IPS-15b (cell line): ENCODE results near the gene CLIP2.
A peak's percentile ranks its signal among the peaks of the same experiment; 100 is the strongest.
"Not testable (repeated sequence)": the region's sequence is repeated elsewhere in the genome, so short reads cannot be mapped to it uniquely, and the experiment has no call there.

ENCODE experiments used
- H3K27me3 ChIP-seq: one replicate; pipeline ENCODE4 v1.6.1; 2013; ENCODE audit warnings: low read length; ENCODE audit not compliant: control insufficient read depth, insufficient read depth
- H3K36me3 ChIP-seq: one replicate; pipeline ENCODE4 v1.6.1; 2013; ENCODE audit warnings: low read length; ENCODE audit not compliant: control insufficient read depth, insufficient read depth
- H3K4me1 ChIP-seq: one replicate; pipeline ENCODE4 v1.6.1; 2013; ENCODE audit warnings: mild to moderate bottlenecking, low read length; ENCODE audit not compliant: control insufficient read depth, insufficient read depth
- H3K4me3 ChIP-seq: one replicate; pipeline ENCODE4 v1.5.1; 2013; ENCODE audit warnings: low read depth, low read length
- H3K9ac ChIP-seq: one replicate; pipeline ENCODE4 v1.6.1; 2013; ENCODE audit warnings: low read depth, mild to moderate bottlenecking, low read length
- H3K9me3 ChIP-seq: one replicate; pipeline ENCODE4 v1.6.1; 2013; ENCODE audit warnings: mild to moderate bottlenecking, low read length; ENCODE audit not compliant: control insufficient read depth, insufficient read depth

Gene CLIP2

DNA sequence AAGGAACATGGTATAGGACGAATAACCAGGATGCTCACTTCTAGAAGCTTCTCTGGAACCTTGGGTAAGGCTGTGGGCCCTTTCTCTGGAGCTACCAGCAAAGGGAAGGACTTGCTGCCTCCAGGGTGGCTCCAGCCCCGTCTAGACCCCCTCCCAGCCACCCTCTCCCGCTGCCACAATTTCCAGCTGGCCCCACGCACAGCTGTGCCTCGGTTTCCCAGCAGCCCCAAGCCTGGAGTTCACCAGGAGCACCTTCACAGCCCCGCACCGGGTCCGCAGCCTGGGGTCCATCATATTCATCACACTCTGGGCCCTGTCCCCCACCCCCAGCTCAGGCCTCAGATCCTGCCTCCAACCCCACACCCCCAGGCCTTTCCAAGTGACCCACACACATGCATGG, 128.9 kb downstream of the CLIP2 start:
- H3K36me3 ChIP-seq, result no peaks in the 10 kb centered on the region
- H3K4me3 ChIP-seq, result no peak overlapping the region
- H3K27me3 ChIP-seq, result no peaks in the 10 kb centered on the region
- H3K9ac ChIP-seq, result no peak overlapping the region
- H3K9me3 ChIP-seq, result no peaks in the 10 kb centered on the region
- no peaks in the 10 kb centered on the region for H3K4me1 ChIP-seq

DNA sequence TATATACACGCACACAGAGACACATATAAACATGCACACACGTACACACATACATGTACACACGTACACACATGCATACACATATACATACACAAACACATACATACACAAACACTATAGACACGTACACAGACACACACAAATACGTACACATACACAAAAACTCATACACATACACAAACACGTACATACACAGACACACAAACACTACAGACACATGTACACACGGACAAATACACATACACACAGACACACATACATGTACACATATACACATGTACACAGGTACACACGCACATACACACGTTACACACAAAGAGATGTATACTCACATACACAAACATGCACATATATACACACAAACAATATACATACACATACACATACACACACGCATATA, 129.3 kb downstream of the CLIP2 start:
- Histone ChIP-seq H3K27me3 (no peaks in the 10 kb centered on the region), H3K9me3 (no peaks in the 10 kb centered on the region), H3K9ac (no peak overlapping the region), H3K4me1 (no peaks in the 10 kb centered on the region), H3K4me3 (no peak overlapping the region), H3K36me3 (no peaks in the 10 kb centered on the region)

- H3K27me3 ChIP-seq, H3K36me3 ChIP-seq, H3K9ac ChIP-seq, H3K4me3 ChIP-seq, H3K4me1 ChIP-seq, H3K9me3 ChIP-seq: not testable (repeated sequence)
These were observed 130.0 kb downstream of the CLIP2 start for GRCh38 chr7:74419232-74419631.

DNA sequence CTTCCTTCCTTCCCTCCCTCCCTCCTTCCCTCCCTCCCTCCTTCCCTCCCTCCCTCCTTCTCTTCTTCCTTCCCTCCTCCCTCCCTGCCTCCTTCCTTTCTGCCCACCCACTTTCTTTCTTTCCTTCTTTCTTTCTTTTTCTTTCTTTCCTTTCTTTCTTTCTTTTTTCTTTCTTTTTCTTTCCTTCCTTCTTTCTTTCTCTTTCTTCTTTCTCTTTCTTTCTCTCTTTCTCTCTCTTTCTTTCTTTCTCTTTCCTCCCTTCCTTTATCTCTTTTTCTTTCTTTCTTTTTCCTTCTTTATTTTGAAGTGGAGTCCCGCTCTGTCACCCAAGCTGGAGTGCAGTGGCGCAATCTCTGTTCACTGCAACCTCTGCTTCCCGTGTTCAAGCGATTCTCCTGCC, 130.8 kb downstream of the CLIP2 start:
- Histone ChIP-seq H3K9ac (no peak overlapping the region), H3K4me1 (no peaks in the 10 kb centered on the region), H3K4me3 (no peak overlapping the region), H3K27me3 (no peaks in the 10 kb centered on the region), H3K9me3 (no peaks in the 10 kb centered on the region), H3K36me3 (no peaks in the 10 kb centered on the region)

GRCh38 chr7:74424291-74424880, 135.2 kb downstream of the CLIP2 start:
- H3K4me1 ChIP-seq, result peaks cover 2% of the 10 kb centered on the region
- H3K27me3 ChIP-seq, result no peaks in the 10 kb centered on the region
- no peaks in the 10 kb centered on the region for H3K9me3 ChIP-seq
- H3K4me3 ChIP-seq, result no peak overlapping the region
- H3K9ac ChIP-seq, result no peak overlapping the region
- H3K36me3 ChIP-seq, result no peaks in the 10 kb centered on the region

DNA sequence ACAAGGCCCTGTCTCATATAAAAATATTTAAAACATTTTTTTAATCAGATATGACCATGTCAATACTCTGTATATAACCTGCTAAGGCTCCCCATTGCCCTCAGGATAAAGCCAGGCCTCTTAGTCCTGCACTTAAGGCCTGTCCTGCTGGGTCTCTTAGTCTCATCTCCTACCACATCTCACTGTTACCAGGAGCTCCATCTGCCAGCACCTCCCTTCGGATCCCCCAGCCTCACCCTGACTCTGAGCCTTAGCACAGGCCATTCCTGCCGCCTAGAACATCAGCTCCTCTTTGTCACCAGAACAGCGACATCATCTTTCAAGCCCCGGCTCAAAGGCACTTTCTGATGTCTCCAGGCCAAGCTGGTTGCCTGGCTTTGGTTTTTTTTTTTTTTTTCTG, 138.8 kb downstream of the CLIP2 start:
- Histone ChIP-seq H3K4me3 (no peak overlapping the region), H3K9me3 (no peaks in the 10 kb centered on the region), H3K36me3 (no peaks in the 10 kb centered on the region), H3K9ac (no peak overlapping the region), H3K27me3 (no peaks in the 10 kb centered on the region), H3K4me1 (peaks cover 2% of the 10 kb centered on the region)

DNA sequence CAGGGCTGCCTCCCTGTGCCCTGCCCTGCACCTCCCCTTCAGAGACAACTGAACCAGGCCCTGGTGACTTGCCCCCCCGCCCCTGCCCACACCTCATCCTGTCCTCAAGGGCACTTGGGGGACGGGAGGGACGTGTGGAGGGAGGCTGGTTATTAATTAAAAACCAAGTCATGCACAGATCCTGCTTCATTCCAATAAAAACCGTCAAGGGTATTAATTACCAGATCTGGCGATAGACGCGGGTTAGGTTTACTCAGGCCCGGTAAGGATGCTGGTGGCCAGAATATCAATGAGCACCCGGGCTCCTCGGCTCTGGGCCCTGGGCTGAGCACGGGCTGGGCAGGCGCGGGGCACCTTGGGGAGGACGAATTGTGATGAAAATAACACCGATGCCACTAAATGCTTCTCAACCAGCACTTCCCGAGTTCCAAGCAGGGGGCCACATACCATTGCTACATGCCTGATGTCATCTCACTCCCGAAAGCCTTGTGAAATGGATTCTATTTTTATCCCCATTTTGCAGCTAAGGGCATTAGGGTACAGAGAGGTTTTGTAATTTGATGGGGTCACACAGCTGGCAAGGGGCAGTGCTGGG, 140.0 kb downstream of the CLIP2 start:
- H3K36me3 ChIP-seq, result no peaks in the 10 kb centered on the region
- H3K9me3 ChIP-seq, result no peaks in the 10 kb centered on the region
- no peak overlapping the region for H3K9ac ChIP-seq
- no peak overlapping the region for H3K4me3 ChIP-seq
- no peaks in the 10 kb centered on the region for H3K27me3 ChIP-seq
- peaks cover 2% of the 10 kb centered on the region for H3K4me1 ChIP-seq

DNA sequence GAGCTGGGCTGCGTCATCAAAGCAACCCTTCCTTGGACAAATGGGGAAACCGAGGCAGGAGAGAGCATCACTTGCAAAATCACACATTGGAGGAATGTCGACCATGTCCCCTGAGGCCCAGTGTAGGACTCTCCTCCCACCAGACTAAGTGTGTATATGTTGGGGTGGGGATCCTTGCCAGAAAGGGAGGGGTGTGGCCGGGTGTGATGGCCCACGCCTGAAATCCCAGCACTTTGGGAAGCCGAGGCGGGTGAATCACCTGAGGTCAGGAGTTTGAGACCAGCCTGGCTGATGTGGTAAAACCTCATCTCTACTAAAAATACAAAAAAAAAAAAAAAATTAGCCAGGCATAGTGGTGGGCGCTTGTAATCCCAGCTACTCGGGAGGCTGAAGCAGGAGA, 141.2 kb downstream of the CLIP2 start:
- not testable (repeated sequence) for H3K9ac ChIP-seq, H3K36me3 ChIP-seq, H3K9me3 ChIP-seq, H3K27me3 ChIP-seq, H3K4me1 ChIP-seq, H3K4me3 ChIP-seq

- Histone ChIP-seq H3K4me1 (peaks cover 2% of the 10 kb centered on the region), H3K9ac (peak overlapping the region; percentile 37), H3K27me3 (no peaks in the 10 kb centered on the region), H3K4me3 (no peak overlapping the region), H3K36me3 (no peaks in the 10 kb centered on the region), H3K9me3 (no peaks in the 10 kb centered on the region)
These were observed 141.8 kb downstream of the CLIP2 start for GRCh38 chr7:74430961-74431466.

- H3K9me3 ChIP-seq, H3K4me1 ChIP-seq, H3K9ac ChIP-seq, H3K27me3 ChIP-seq, H3K36me3 ChIP-seq, H3K4me3 ChIP-seq: not testable (repeated sequence)
These were observed 148.0 kb downstream of the CLIP2 start for GRCh38 chr7:74437291-74437571.

GRCh38 chr7:74438327-74438726, 149.1 kb downstream of the CLIP2 start:
- no peaks in the 10 kb centered on the region for H3K36me3 ChIP-seq
- no peaks in the 10 kb centered on the region for H3K9me3 ChIP-seq
- no peak overlapping the region for H3K4me3 ChIP-seq
- no peaks in the 10 kb centered on the region for H3K4me1 ChIP-seq
- H3K9ac ChIP-seq, result no peak overlapping the region
- H3K27me3 ChIP-seq, result no peaks in the 10 kb centered on the region

DNA sequence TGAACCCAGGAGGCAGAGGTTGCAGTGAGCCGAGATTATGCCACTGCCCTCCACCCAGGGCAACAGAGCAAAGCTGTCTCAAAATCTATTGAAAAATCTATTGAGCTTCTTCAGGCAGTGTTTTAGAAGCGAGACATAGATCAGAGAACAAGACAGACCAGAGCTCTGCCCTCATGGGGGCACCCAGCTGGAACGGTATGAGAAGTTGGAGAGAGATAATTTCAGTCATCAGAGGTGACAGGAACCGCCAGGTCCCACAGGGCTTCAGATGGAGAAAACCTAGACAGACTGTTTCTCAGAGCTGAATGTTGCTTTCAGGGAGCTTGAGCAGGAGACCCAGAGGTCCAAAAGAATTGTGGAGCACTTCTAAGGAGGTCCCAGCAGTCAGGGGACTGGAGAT, 150.3 kb downstream of the CLIP2 start:
- Histone ChIP-seq H3K27me3 (no peaks in the 10 kb centered on the region), H3K36me3 (no peaks in the 10 kb centered on the region), H3K4me1 (no peaks in the 10 kb centered on the region), H3K4me3 (no peak overlapping the region), H3K9me3 (no peaks in the 10 kb centered on the region), H3K9ac (no peak overlapping the region)
